ENCODE measurements around the gene ZNF423.

ZNF423 gene

DNA sequence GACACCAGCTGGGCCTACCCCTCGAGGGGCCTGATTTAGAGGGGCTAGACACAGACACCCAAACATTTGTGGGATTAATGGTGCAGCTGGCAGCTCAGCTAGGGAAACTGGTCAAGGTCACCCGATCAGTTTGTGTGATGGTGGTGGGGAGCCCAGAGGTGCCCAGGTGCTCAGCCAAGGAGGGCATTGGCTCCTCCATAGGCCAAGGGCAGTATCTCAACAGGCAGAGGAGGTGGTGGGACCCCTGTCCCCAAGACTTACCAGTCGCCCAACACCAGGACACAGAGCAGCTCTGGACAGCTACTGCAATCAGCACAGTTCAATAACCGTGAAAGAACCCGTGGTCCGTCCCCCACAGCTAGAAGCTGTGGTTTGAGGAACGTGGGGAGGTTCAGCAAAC lies 361.4 kb downstream of the ZNF423 start:
- no peak for DNase-seq (ENCODE audit: low read depth in 2 of 2)

DNA sequence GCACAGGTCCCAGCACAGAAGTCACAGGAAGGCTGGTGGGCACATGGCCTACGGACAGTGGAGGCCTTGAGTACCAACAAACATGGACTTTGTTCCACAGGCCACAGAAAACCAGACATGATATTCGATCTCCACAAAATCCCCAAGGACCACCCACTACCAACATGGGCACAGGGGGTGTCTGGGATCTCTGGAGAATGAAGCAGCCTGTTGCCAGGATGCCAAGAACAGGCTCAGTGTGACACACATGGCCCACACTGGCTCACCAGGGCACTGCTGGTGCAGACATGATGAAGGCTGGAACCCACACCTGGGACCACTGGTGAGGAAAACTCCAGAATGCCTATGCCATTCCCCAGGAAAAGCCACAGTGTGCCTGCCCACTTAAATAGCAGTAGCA lies 362.1 kb downstream of the ZNF423 start:
- no peak for DNase-seq (ENCODE audit: low read depth in 2 of 2)

DNA sequence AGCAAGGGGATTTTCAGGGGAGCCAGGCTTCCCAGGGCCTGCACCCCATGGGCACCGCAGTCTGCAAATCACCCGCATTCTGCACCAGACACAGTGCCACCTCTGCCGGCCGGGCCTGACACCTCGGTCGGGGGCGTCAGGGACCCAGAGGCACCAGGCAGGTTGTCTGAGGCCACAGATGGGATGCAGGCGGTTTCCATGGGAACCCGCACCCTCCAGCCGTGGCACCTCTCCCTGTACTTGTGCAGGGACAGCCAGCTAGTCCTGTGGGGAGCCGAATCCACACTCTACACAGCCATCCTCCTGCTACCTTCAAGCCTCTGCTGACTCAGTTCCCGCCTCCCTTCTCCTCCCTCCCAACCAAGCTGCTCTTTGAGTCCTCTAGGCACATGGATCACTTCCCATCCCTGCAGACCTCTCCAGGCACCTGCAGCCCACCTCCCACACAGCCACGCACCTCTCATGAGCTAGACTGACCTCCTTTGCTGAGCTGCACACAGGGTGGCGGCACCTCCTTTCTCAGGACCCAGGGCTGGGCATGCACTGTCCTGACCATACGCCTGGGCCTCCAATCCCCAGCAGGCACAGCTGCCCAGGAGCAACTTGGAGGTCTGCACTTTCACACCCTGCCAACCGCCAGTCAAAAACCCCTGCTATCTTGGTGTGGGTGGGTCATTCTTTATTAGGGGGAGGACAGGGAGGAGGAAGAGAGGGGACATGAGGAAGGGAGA lies 362.9 kb downstream of the ZNF423 start:
- DNase-seq (ENCODE audit: low read depth in 2 of 2): no peak

DNA sequence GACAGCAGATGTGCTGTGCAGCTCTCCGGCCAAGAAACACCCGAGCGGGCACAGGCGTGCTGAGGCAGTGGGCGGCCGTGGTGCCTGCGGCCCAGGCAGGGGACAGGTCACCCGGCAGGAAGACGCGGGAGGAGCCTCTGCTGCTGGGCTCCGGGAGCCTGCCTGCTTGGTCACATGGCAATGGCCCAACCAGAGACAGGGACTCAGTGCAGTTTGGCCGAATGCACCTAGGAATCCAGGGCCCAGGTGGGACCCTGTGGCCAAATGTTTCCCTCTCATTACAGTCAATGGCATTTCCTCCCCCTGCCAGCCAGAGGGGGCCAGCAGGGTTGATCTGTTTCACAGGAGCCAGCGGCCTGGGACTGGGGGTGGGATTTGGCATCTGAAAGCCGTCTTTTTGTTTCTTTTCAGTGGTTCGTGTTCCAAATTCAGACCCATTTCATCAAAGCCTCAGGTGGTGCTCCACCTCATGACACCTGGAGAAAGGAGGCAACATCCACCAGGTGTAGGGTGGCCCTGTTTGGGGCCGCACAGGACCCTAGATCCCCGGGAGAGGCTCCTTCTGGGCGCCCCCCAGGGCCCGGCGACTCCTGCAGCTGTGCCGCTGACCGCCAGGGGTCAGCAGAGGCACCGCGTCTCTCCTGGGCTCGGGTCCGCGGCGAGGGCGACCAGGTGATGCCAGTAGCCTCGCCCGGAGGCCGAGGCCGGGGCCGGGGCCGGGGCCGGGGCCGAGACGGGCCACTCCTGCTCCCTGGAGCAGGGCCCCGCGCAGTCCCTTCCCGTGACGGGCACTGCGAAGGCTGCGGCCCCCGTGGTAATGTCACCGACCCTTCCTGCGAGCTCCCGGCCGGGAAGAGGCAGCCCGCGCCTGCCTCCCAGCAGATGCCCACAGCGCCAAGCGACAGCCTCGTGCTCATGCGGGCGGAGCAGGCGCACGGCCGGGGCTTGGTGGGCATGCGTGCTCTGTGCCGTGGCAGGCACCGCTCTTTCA lies 363.8 kb downstream of the ZNF423 start:
- DNase-seq (ENCODE audit: low read depth in 2 of 2): no peak

DNA sequence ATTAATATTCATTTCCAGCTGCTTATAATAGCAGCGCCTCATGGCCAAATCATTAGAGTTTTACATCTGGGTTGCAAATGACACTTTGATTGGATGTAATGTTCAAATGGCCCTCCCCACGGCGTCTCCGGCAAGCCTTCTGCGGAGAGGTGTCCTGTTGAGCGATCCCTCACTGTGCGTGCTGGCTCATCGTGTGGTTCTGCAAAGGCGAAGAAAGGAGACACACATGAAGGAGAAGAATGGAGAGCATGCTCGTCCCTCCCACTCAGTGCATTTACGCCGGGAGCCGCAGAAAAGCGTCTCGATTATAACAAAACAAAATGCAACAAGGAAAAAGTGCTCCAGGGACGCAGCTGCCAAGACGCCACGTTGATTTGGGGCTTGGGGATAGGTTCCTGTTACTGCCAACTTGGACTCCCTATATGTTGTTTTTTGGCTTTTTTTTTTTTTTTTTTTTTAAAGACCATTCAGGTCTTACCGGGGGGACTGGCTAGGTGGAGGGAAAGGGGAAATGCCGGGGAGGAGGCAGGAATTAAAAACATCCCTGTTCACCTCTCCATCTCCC lies 364.7 kb downstream of the ZNF423 start:
- no peak for DNase-seq (ENCODE audit: low read depth in 2 of 2)

DNA sequence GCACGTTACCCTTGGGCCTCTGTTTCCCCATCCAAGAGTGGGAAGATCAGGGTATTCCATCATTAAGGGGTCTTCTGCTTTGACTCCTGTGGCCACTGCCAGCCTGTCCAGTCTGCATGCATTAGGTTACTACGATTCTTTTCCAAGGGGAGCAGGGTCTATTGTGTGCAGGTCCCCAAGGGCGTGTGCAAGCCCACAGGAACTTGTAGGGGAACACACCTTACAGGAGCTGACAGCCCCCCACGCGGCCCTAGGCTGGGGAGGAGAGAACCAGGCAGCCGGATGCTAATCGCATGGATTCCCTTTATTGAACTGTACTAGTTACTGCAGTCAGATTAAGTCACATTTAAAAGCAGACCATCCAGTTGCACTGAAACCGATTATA lies 365.6 kb downstream of the ZNF423 start:
- DNase-seq (ENCODE audit: low read depth in 2 of 2): no peak

DNA sequence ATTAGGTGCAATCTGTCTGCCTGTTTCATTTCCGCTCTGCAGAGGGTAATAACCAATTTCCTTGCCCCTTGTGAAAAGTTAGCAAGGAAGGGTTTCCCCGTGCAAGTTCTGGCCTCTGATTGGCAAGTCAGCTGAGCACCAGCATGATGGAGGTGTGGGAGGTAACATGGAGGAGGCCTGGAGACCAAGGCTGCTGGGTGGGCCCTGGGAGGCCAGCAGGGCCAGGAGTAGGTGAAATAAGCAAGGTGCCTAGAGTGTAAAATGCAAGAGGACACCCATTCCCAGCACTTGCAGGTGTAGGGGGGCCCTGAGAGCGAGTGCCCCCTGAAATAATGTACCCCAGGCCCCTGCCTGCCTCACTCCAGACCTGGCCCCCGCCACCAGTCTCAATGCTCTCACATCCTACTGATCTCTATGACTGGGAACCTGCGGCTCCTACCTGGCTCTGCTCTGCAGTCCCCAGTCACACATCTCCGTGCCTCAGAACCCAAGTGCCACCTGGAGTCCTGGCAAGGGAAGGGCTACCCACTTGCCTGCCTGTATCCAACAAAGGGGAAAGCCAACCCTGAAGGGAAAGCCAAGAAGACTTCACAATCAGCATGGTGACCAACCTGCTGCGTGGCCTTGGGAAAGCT lies 366.1 kb downstream of the ZNF423 start:
- no peak for DNase-seq (ENCODE audit: low read depth in 2 of 2)

DNA sequence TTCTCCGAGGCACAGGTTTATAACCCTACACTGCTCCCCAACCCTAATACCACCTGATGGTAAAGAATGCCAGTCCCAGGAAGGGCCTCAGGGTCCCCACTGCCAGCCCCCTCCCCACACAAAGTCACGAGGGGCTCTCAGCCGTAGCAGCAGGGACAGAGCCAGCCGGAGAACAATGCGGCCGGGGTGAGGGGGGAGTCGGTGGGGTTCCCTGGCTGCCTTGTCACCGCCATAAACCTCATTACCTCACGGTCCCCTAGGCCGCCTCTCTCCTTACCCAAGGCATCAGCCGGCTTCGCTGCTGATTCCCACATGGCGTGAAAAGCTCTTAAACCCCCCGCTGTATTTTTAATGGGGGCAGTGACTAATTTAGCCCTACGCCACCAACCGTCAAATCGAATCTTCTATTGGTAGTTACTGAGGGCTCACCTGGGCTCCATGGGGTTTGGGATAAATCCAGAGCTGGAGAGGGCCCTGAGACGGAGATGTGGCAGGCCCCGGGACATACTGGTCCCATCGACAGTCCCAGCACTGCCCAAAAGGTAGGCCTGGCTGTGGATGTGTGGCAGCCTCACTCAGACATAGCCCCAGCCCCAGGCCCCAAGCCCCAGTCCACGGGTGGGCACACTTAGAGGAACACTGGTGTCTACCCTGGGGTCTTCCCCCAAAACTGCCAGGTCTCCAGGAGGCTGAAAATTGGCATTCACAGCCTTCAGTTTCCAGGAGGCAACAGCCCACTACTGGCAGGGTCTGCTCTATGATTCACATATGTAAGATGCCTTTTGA lies 367.0 kb downstream of the ZNF423 start:
- no peak for DNase-seq (ENCODE audit: low read depth in 2 of 2)

DNA sequence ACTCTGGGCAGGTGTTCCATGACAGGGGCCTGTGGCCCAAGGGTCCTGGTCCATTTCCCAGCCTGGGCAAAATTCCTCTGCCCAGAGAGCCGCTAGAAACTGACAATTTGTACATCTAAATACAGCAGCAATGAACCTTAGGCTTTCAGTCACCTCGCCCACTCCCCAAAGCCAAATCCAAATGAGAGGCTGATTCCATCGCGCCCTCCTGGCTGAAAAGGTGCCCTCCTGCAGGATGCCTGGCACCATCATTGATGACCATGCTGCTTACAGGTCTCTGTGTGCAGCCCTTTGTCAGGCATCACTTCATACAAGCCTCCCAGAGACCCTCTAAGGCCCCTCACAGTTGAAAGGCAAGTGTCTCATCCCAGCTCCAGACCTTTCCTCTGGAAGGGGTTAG lies 367.6 kb downstream of the ZNF423 start:
- no peak for DNase-seq (ENCODE audit: low read depth in 2 of 2)

DNA sequence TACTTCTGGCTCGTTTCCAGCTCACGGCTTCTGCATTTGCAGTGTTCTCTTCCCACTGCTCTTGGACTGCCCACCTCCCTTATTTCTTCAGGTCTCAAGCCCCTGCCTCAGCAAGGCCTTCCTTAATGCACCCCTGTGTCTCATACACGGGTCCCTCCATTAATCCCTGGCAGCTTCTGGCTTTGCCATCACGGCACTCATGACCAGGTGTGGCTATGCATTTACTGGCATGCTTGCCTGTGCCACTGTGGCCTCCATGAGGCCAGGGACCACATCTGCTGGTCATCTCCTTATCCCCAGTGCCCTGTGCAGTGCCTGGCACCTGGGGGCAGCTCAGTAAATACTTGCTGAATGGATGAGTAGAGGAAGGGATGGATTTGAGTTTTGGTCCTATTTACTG lies 368.2 kb downstream of the ZNF423 start:
- no peak for DNase-seq (ENCODE audit: low read depth in 2 of 2)

DNA sequence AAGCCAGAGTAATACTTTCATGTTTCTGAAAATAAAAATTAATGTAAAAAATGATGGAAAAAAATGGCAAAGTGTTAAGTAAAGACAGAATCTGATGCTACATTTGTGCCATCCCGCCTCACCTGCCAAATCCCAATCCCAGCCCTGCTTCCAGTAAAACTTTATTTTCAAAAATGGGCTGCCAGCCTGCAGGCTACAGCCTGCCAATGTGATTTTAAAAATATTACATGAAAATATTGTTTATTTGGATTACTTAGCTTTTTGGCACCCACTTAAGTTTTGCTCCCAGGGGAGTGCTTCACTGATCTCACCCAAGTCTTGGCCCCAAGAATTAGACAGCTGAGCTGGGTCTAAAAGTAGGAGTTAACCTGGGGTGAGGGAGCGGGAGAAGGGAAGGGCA lies 369.5 kb downstream of the ZNF423 start:
- no peak for DNase-seq (ENCODE audit: low read depth in 2 of 2)

DNA sequence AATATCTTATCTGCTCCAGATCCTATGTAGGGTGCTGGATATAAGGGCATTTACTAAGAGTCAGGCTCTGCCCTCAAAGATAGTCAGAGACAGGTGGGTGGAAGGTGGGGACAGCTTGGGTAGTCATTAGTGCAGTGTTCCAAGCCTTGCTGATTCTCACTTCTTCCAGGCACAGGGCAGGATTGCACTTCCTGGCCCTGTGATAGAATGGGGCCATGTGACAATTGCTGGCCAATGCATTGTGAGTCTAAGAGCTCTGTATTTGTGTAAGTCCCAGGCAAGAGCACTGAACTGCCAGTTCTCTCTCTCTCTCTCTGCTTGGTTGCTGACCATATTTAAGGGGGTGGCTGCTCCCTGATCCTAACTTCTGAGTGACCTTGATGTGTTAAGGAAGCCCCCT lies 370.2 kb downstream of the ZNF423 start:
- no peak for DNase-seq (ENCODE audit: low read depth in 2 of 2)

DNA sequence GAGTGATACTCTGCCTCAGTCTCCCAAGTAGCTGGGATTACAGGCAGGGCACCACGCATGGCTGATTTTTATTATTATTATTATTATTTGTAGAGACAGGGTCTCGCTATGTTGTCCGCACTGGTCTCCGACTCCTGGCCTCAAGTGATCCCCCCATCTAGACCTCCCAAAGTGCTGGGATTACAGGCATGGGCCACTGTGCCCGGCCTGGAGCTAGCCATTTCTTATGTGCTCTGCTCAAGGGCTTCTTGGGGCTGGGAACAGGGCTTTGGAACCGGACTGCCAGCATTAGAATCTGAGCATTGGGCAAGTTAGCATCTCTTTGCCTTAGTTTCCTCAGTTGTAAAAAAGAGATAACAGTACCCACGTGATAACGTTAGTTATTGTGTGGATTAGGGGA lies 371.0 kb downstream of the ZNF423 start:
- DNase-seq (ENCODE audit: low read depth in 2 of 2): no peak

DNA sequence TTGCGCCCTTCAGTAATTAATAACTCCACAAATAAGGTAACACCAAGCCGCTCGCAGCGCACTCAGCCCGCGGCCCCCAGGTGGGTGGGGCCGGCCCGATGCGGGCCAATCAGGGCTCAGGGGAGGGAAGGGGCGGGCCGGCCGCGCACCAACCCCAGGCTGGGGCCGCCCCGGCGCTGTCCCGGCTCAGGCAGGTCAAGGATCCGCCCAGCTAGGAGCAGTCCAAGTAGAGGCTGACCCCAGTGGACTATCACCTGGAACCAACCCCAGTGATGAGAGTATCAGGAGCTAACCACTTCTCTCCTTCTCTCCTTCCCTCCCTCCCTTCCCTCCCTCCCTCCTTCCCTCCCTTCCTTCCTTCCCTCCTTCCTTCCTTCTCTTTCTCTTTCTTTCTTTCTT lies 371.5 kb downstream of the ZNF423 start:
- DNase-seq (ENCODE audit: low read depth in 2 of 2): no peak

DNA sequence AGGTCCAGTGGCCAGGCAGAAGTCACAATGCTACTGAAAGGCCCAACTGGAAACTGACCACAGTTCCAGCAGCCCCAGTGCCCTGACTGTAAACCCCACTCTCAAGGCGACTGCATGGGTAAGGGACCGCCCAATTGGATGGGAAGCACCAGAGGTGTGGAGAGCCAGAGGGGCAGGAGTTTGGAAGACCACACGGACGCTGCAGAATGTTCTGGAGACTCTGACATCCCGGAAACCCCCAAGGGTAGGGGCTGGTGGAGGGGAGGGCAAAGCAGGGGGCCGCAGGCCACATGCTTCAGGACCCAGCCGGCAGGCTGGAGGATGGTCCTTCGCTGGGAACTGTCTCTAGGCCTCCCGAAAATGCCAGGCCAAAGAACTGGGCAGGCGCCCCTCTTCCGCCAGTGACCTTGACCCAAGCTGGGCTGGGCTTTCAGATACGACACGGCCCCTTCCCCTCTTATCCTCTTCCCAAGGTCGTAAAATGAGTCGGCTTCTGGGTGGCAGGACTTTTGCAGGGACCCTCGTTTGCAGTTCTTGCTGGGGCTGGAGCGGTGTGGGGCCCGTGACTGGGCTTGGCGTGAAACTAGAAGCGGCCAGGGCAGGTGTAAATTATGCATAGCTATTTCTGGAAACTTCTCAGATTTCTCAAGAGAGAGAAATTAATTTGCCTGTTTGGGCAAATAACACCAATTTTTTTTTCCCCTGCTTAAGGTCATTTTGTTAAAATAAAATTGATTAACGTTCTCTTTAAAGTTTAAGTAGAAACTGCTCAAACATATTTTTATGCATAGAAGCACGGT lies 372.1 kb downstream of the ZNF423 start:
- no peak for DNase-seq (ENCODE audit: low read depth in 2 of 2)

DNA sequence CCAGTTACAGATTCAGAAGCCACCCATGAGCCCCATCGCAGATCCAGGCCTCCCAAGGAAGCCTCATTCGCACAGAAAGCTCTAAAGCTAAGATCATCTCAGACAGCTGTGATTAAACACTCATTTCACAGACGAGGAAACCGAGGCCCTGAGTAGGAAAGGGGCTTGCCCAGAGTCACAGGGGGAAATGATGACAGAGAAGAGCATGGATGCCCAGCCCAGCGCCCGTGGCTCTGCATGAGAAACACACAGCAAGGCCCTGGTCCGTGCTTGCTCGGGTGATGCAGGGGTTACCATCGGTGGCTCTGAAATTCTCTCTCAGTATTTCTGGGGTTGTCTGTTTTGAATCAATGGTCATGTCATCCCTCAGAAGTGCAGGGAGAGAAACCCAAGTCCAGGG lies 372.7 kb downstream of the ZNF423 start:
- DNase-seq (ENCODE audit: low read depth in 2 of 2): no peak

DNA sequence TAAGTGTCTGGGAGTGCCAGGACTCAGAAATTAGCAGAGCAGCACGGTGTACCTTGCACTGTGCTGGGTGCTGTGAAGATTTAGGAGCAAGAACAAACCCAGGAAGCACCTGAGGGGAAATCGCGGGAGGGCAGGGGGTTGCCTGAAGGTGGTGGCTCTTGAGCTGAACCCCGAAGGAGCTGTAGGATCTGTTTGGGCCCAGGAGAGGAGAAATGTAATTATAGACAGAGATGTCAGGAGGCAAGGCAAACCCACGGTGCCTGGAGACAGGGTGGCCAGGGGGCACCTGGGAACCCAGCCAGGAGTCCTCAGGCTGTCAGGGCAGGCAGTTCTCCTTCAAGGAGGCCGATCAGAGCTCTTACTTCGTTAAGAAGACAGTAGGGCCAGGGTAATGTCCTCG lies 373.2 kb downstream of the ZNF423 start:
- DNase-seq (ENCODE audit: low read depth in 2 of 2): no peak

DNA sequence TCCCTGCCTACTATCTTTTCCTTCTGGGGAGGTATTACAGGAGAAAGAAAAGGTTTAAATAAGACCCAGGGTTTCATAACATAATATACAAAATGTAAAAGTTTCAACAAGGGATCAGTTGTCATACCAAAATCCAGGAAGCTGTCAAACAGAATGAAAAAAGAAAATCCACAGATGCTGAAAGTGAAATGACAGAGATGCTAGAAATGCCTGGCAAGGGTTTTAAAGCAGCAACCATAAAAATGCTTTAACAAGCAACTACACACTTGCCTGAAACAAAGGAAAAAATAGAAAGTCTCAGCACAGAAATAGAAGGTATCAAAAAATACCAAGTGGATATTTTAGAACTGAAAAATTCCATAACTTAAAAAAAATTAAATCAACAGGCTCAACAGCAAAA lies 377.3 kb downstream of the ZNF423 start:
- no peak for DNase-seq (ENCODE audit: low read depth in 2 of 2)

DNA sequence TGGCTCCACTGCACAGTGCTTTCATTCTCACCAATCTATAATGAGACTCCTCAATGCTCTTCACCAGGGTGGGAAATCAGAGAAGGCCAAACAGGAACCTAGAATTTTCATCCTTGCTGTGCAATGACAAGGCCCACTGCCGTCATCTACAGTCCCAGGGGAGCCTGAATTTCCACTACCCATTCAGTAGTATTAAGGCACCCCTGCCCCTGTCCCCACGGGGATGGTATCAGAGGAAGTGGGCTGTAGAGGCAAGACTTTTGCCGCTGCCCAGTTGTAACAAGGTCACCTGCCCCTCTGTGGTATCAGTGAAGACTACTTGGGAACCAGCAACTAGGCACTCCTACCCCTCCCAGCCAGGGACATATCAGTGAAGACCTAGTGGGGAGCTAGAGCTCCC lies 377.8 kb downstream of the ZNF423 start:
- no peak for DNase-seq (ENCODE audit: low read depth in 2 of 2)

DNA sequence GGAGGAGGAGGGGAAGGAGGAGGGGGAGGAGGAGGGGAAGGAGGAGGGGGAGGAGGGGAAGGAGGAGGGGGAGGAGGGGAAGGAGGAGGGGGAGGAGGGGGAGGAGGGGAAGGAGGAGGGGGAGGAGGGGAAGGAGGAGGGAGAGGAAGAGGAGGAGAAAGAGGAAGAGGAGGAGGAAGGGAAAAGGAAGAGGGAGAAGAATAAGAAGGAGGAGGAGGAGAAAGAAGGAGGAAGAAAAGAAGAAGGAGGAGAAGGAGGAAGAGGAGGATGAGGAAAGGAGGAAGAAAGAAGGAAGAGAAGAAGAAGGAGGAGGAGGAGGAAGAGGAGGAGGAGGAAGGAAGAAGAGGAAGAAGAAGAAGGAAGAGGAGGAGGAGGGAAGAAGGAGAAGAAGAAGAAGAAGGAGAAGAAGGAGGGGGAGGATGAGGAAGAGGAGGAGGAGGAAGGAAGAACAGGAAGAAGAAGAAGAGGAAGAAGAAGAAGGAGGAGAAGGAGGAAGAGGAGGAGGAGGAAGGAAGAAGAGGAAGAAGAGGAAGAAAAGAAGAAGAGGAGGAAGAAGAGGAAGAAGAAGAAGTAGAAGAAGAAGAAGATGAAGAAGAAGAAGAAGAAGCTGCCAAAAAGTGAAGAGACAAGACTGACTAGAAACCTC lies 378.5 kb downstream of the ZNF423 start:
- DNase-seq (ENCODE audit: low read depth in 2 of 2): no peak
